ENCODE data around the gene ERC2. TPM values are rescaled to one million over a fixed set of nuclear protein-coding genes. Genes with fewer than 3 reads are reported as not detected.

Gene ERC2
- total and polyA plus RNA-seq, 2 of the 8 experiments (the other 6 are each of a cell fraction or from before 2014, with no cell fraction given), result 16.4 to 22.8 TPM

GRCh38 chr3:56053727-56054126, 414.5 kb downstream of the ERC2 start:
- Histone ChIP-seq H3K79me1 (ENCODE audit: low read depth, low read length) (no peaks in the 10 kb centered on the region), H4K20me1 (replicated peaks in 1 of 2; ENCODE audit: control insufficient read depth in 1 of 2, insufficient read depth in 2 of 2, low read length in 2 of 2) (no peaks in the 10 kb centered on the region), H3K23me2 (ENCODE audit: low read depth, low read length) (no peaks in the 10 kb centered on the region), H3K9ac (replicated peaks in 1 of 4; ENCODE audit: extremely low read depth in 1 of 4, low read depth in 3 of 4, low read length in 3 of 4) (no peak overlapping the region), H3K27me3 (replicated peaks in 1 of 4; ENCODE audit: control insufficient read depth in 3 of 4, extremely low read depth in 1 of 4, insufficient read depth in 3 of 4, low read length in 3 of 4) (no peaks in the 10 kb centered on the region), H3K9me3 (ENCODE audit: insufficient read depth in 2 of 2, low read depth in 1 of 2, low read length in 1 of 2) (no peaks in the 10 kb centered on the region), H3K4me3 (ENCODE audit: extremely low read depth in 1 of 4, insufficient read depth in 2 of 4, low read depth in 3 of 4, low read length in 4 of 4) (no peak overlapping the region), H2BK15ac (ENCODE audit: low read length) (no peak overlapping the region), H3K36me3 (ENCODE audit: control insufficient read depth in 2 of 4, insufficient read depth in 4 of 4, low read length in 3 of 4) (no peaks in the 10 kb centered on the region), H2AFZ (ENCODE audit: low read length) (no peak overlapping the region), H4K5ac (ENCODE audit: insufficient read length, low read depth, low read length) (no peak overlapping the region), H3K18ac (ENCODE audit: extremely low read depth, low read length) (no peak overlapping the region), H4K8ac (ENCODE audit: extremely low read depth, insufficient read depth, low read length) (no peak overlapping the region), H2BK5ac (ENCODE audit: low read depth, low read length) (no peak overlapping the region), H2AK5ac (ENCODE audit: low read depth, low read length) (no peak overlapping the region), H4K91ac (replicated peaks; ENCODE audit: insufficient read length, low read length) (no peak overlapping the region), H3K4me2 (ENCODE audit: insufficient read depth in 1 of 2, low read depth in 2 of 2, low read length in 2 of 2) (no peak overlapping the region), H3K4ac (replicated peaks; ENCODE audit: insufficient read length, low read depth, low read length) (no peak overlapping the region), H3K4me1 (replicated peaks in 1 of 4; ENCODE audit: control insufficient read depth in 3 of 4, insufficient read depth in 4 of 4, low read length in 3 of 4) (peaks cover 7 to 30% (median 26%) of the 10 kb centered on the region in 4 experiments), H2BK12ac (ENCODE audit: low read depth, low read length) (no peak overlapping the region), H3K14ac (ENCODE audit: insufficient read length) (no peak overlapping the region), H2BK120ac (replicated peaks; ENCODE audit: low read depth, low read length) (no peak overlapping the region), H2BK20ac (ENCODE audit: low read length) (no peak overlapping the region), H3K23ac (ENCODE audit: insufficient read length) (no peak overlapping the region), H3K56ac (replicated peaks; ENCODE audit: insufficient read length, low read depth, low read length) (no peak overlapping the region), H3K79me2 (ENCODE audit: control insufficient read depth in 1 of 2, insufficient read depth in 2 of 2, low read length in 2 of 2) (no peaks in the 10 kb centered on the region), H3K27ac (ENCODE audit: low read depth, low read length) (no peak overlapping the region)
- no peak for TF ChIP-seq BACH1 (IDR thresholded peaks at IDR 0.05; ENCODE audit: low read length)
- TF ChIP-seq SP1 (IDR thresholded peaks at IDR 0.05; ENCODE audit: low read depth, low read length), result no peak
- no peak for DNase-seq (ENCODE audit: low read depth in 1 of 2, low spot score in 2 of 2)
- no peak for FAIRE-seq
- 79% methylated on average over 3 of the region's 3 CpGs; no CpG with 5 or more reads in 1 of the 2 experiments for WGBS, 2 experiments (ENCODE audit: extremely low coverage in 1 of 2, insufficient coverage in 1 of 2, insufficient read length in 1 of 2, insufficient replicate concordance in 2 of 2, low coverage in 1 of 2, low lambda C conversion rate in 2 of 2, missing lambda C conversion rate in 1 of 2)
- ChIA-PET POLR2A (ENCODE audit: partially characterized antibody) (no interaction called here), CTCF (ENCODE audit: partially characterized antibody) (interaction anchor here (0.6 to 2.3 kb wide), 6 partner anchors 12 to 535 kb away, joined by 3 to 12 read pairs (median 4); no protein-coding TSS in a partner anchor)

Measured in H1 (cell line).